ENCODE data around the gene DCDC2B. TPM values are rescaled to one million over a fixed set of nuclear protein-coding genes. Genes with fewer than 3 reads are reported as not detected.

Gene DCDC2B
- total and polyA plus RNA-seq, 2 of the 13 experiments (the other 11 are each of a cell fraction or from before 2014, with no cell fraction given): not detected

- H3K4me2 ChIP-seq (ENCODE audit: low read depth, low read length): no peak overlapping the region
- POLR2A ChIA-PET: interaction anchor here (1.1 kb wide), 1 partner anchor 16 kb away, joined by 4 read pairs; the partner anchor contains the start of gene TXLNA
- intact Hi-C loops (cut with micrococcal nuclease; ENCODE audit: unreplicated experiment) (no loop called here), in situ Hi-C loops (cut with HindIII; ENCODE audit: extremely low pct_ligation_motif_present, low pct_unique_long_range_greater_than_20kb) (no loop called here)
- no peak for ATAC-seq
- H2AFZ ChIP-seq (ENCODE audit: low read length): no peak overlapping the region
- no peak for DNase-seq (ENCODE audit: low spot score)
- no peaks in the 10 kb centered on the region for H3K27me3 ChIP-seq (ENCODE audit: control insufficient read depth in 1 of 2, insufficient read depth in 2 of 2, low read length in 2 of 2)
- CTCF ChIA-PET (ENCODE audit: low intra/inter-chr PET ratio, low total read pairs): no interaction called here
- peaks cover 45 to 73% of the 10 kb centered on the region in 2 experiments for H3K36me3 ChIP-seq (replicated peaks in 1 of 2; ENCODE audit: control insufficient read depth in 1 of 2, insufficient read depth in 2 of 2, low read length in 2 of 2)
- no peaks in the 10 kb centered on the region for H4K20me1 ChIP-seq (ENCODE audit: insufficient read depth, low read length)
- no peak overlapping the region for H3K9ac ChIP-seq (ENCODE audit: insufficient read depth, low read depth, low read length)
- H3K4me1 ChIP-seq (ENCODE audit: insufficient read depth, low read length): peaks cover 4% of the 10 kb centered on the region
- no TSS peak for BruUV-seq (replicated peaks)
- H3K27ac ChIP-seq (ENCODE audit: extremely low read length, insufficient read depth, low read length): no peak overlapping the region
- no peaks in the 10 kb centered on the region for H3K79me2 ChIP-seq (ENCODE audit: insufficient read depth, low read length)
- TF ChIP-seq ZZZ3 (CRISPR knock-in tag; IDR thresholded peaks at IDR 0.05; ENCODE audit: borderline replicate concordance) (no peak), CCDC6 (CRISPR knock-in tag; IDR thresholded peaks at IDR 0.05) (no peak), ZSCAN5A (CRISPR knock-in tag; IDR thresholded peaks at IDR 0.05; ENCODE audit: borderline replicate concordance) (no peak), RBAK (CRISPR knock-in tag; IDR thresholded peaks at IDR 0.05) (no peak), CEBPB (IDR thresholded peaks at IDR 0.05; ENCODE audit: borderline replicate concordance, low read depth, low read length) (no peak)
- 100% methylated on average over 3 of the region's 6 CpGs for WGBS (ENCODE audit: low lambda C conversion rate)
- no peak for FAIRE-seq
- H3K9me3 ChIP-seq (ENCODE audit: low read length): no peaks in the 10 kb centered on the region
- no peak overlapping the region for H3K4me3 ChIP-seq (replicated peaks in 1 of 3; ENCODE audit: insufficient read depth in 1 of 3, low read depth in 2 of 3, low read length in 3 of 3)
Observed at GRCh38 chr1:32194984-32195383, 13.9 kb upstream of the DCDC2B start.

GRCh38 chr1:32195531-32195930 lies 13.4 kb upstream of the DCDC2B start:
- POLR2A ChIA-PET: interaction anchor here (1.1 kb wide), 1 partner anchor 16 kb away, joined by 4 read pairs; the partner anchor contains the start of gene TXLNA
- in situ Hi-C loops (cut with HindIII; ENCODE audit: extremely low pct_ligation_motif_present, low pct_unique_long_range_greater_than_20kb): no loop called here

More at GRCh38 chr1:32195531-32195930, 13.4 kb upstream of the DCDC2B start:
- 100% methylated on average over 1 of the region's 3 CpGs for WGBS (ENCODE audit: low lambda C conversion rate)
- no peak overlapping the region for H2AFZ ChIP-seq (ENCODE audit: low read length)
- H3K79me2 ChIP-seq (ENCODE audit: insufficient read depth, low read length): no peaks in the 10 kb centered on the region
- no peak for FAIRE-seq
- CTCF ChIA-PET (ENCODE audit: low intra/inter-chr PET ratio, low total read pairs): no interaction called here
- H3K36me3 ChIP-seq (replicated peaks in 1 of 2; ENCODE audit: control insufficient read depth in 1 of 2, insufficient read depth in 2 of 2, low read length in 2 of 2): peaks cover 43 to 67% of the 10 kb centered on the region in 2 experiments
- H3K4me3 ChIP-seq (replicated peaks in 1 of 3; ENCODE audit: insufficient read depth in 1 of 3, low read depth in 2 of 3, low read length in 3 of 3): no peak overlapping the region
- intact Hi-C loops (cut with micrococcal nuclease; ENCODE audit: unreplicated experiment): no loop called here
- TF ChIP-seq POLR2G (IDR thresholded peaks at IDR 0.05; ENCODE audit: low read depth, low read length) (peak; percentile 32), MIXL1 (CRISPR knock-in tag; IDR thresholded peaks at IDR 0.05) (no peak), ZKSCAN1 (IDR thresholded peaks at IDR 0.05; ENCODE audit: low read length) (no peak)
- no peak for DNase-seq (ENCODE audit: low spot score)
- H3K27me3 ChIP-seq (ENCODE audit: control insufficient read depth in 1 of 2, insufficient read depth in 2 of 2, low read length in 2 of 2): no peaks in the 10 kb centered on the region
- H3K9me3 ChIP-seq (ENCODE audit: low read length): no peaks in the 10 kb centered on the region
- peaks cover 9% of the 10 kb centered on the region for H3K4me1 ChIP-seq (ENCODE audit: insufficient read depth, low read length)
- no peak overlapping the region for H3K9ac ChIP-seq (ENCODE audit: insufficient read depth, low read depth, low read length)
- H3K27ac ChIP-seq (ENCODE audit: extremely low read length, insufficient read depth, low read length): no peak overlapping the region
- H3K4me2 ChIP-seq (ENCODE audit: low read depth, low read length): no peak overlapping the region
- no peaks in the 10 kb centered on the region for H4K20me1 ChIP-seq (ENCODE audit: insufficient read depth, low read length)
- BruUV-seq (replicated peaks): no TSS peak
- no peak for ATAC-seq
